HG03196 (cell line): ENCODE data around the gene ECHS1.
A peak's percentile ranks its signal among the peaks of the same experiment; 100 is the strongest.

ENCODE experiments used
- ATAC-seq: cut with Tn5 transposase; IDR thresholded peaks from one replicate; pipeline ENCODE4 v1.9.1; 2021; ENCODE audit not compliant: unreplicated experiment

Gene ECHS1

DNA sequence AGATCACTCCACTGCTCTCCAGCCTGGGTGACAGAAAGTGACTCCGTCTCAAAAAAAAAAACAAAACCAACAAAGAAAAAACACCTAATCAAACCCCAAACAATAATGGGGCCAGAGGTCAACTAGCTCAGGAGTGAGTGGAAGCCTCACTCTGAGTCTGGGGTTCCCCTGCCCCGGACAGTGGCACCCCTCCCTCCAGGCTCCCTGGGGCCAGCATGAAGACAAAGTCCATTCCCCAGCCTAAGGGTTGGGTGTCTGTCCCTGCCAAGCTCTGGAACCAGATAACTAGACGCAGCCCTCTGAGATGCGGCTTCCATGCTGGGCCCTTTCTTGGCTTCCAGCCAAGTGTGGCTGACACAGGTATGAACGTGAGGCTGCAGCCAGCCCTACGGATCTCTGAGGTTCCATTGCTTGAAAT is 13.6 kb downstream of the ECHS1 start:
- no peak for ATAC-seq

DNA sequence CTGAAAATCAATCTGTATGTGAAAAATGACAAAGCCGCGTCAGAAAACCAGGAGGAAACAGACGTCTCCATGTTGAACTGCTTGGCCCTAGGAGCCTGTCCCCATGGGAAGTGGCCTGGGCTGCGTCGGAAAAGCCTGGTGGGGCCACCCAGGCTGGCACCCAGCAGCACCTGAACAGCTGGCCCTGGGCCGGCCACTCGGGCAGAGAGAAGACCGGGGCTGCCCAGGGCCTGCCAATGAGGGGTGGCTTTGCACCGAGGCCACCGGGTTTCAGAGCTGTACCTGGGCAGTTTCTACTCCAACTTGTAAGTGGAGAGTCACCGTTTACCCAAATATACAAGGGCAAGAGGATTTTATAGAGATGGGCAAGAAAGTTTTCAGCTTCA is 14.2 kb downstream of the ECHS1 start:
- no peak for ATAC-seq

DNA sequence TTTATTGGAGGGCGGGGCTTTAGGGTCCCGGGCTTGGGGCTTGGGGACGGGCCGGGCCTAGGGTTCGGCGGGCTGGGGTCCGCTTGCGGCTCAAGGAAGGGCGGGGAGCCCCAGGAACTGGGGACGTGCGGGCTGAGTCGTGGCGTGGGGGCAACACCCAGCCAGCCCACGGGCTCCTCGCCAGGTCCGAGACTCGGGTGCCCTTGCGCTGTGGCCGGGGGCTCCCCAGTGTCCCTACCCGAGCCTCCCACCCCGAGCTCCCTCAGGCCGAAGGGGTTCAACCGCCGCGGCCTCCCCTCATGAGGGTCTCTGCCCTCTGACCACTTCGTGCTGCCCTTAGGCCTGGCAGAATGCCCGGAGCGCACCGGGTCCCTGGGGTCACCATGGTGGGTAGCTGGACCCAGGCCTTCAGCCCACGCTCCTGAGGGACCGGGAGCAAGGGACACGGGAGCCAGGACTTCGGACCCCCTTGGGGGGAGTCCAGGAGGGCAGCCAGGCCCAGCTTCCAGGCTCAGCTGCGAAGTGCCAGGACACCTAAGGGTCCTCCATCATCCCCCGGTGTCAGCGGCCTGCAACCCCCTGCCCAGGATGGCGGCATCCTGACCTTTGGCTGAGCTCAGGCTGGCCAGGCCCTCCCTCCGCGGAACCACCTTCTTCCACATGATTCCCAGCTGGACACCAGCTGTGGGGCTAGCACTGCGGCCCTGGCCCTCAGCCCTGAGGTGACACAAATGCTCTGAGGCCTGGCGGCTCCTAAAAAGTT is 14.8 kb downstream of the ECHS1 start:
- no peak for ATAC-seq

DNA sequence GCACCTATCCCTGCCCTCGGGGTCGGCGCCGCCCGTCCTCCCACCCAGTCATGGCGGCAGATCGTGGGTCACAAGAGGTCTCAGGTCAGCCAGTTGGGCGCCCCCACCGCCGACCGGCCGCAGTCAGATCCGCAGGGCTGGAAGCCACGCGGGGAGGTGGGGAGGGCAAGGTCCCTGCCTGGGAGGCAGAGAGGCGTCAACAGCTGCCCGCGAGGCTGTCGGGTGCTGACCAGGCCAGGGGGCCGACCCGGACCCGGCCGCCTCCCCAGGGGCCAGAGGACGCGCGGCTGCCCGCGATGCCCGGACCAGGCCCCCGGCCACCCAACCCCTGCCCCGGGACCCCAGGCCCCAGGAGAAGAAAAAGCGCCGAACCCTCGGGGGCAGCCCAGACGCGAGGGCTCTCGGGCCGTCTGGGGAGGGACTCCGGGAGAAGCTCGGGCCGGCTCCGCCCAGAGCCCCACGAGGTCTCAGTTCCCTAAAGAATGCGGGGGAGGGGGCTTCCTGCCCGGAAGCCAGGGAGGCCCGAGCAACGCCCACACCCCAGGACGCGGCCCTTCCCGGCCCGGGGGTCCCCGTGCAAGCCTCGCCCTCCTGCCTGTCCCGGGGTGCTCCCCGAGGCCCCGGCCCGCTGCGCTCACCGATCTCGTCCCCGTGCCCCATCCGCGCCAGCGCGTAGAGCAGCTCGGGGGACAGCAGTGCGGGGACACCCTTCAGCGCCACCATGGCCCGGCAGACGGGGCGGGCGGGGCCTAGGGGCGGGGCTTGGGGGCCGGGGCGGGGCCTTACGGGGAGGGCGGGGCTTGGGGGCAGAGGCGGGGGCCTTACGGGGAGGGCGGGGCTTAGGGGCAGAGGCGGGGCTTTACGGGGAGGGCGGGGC is 15.6 kb downstream of the ECHS1 start, which contains the start of gene FUOM:
Gene FUOM (minus strand): TSS at position 735 of the 877 bp plus-strand sequence. CDS start 12 bp downstream, at position 723.
- peak; percentile 57 for ATAC-seq

DNA sequence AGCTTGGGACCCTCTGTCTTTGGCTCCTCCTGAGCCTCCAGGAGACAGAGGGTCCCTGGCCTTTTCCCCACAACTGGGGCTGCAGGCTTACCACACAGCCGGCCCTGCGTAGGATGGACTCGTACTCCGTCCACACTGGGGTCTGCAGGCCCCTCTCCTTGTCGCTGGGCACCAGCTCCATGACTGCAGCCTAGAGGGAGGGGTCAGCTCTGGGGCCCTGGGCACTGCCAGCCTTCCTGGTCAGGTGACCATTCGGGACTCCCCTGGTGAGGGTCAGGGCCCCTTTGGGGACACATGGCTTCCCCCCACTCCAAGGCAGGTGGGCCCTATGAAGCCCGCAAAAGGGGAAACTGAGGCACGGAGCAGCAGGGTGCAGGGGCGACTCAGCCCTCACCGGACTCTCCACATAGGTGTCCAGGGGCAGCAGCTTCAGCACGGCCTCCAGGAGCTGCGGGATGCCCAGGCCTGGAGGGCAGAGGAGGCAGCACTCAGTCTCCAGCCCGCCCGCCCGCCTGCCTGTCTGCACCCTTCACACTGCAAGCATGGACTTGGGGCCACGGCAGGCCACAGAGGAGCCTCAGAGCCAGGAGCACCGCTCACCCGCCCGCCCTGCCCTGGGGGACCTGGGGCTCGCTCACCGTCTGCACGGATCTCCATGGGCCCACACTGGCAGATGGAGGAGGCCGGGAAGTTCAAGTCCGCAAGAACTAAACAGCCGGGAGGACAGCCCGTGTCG is 16.4 kb downstream of the ECHS1 start:
- no peak for ATAC-seq

- no peak for ATAC-seq
These were observed 17.2 kb downstream of the ECHS1 start for GRCh38 chr10:133355991-133356390.

DNA sequence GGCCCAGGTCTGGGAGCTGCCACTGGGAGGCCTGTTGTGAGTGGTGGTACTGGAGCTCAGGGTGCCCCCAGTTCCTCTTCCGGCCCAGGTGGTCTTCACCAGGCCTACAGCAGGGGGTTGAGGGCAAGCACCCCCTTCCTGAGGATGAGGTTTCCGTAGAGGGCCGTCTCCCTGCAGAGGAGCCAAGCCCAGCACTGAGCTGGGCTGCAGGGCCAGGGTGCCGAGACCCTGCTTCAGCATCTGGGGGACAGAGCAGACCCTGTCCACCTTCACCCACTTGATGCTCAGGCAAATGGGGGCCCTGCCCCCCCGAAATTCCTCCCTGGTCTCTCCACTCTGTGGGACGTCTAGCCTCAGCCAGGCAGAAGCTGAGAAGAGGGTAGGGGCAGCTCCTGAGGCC is 17.9 kb downstream of the ECHS1 start:
- ATAC-seq, result no peak

DNA sequence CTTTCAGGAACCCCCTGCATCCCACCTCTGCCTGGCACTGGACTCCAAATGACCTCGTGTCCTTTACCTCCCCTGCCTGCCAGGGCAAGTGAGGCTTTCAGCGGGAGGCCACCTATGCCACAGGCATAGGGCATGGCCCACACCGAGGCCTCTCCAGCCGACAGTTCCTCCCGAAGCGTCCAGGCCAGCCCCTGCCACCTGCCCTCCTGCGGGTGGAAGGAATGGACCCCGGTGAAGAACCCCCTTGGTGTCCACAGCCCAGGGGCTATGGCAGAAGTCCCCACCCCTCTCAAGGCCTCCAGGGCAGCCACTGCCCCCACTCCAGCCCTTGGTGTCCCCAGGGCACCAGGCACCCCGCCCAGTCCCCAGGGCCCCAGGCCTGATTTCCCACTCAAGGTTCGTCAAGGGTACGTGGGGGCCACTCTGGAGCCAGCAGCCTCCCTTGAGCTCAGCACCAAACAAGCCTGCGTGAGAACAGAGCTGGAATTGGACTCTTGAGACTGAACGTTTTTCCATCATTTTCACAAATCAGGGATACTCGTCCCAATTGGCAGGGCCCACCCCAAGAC is 18.4 kb downstream of the ECHS1 start:
- ATAC-seq, result no peak

GRCh38 chr10:133353988-133354605 is 19.1 kb downstream of the ECHS1 start:
- ATAC-seq, result no peak

DNA sequence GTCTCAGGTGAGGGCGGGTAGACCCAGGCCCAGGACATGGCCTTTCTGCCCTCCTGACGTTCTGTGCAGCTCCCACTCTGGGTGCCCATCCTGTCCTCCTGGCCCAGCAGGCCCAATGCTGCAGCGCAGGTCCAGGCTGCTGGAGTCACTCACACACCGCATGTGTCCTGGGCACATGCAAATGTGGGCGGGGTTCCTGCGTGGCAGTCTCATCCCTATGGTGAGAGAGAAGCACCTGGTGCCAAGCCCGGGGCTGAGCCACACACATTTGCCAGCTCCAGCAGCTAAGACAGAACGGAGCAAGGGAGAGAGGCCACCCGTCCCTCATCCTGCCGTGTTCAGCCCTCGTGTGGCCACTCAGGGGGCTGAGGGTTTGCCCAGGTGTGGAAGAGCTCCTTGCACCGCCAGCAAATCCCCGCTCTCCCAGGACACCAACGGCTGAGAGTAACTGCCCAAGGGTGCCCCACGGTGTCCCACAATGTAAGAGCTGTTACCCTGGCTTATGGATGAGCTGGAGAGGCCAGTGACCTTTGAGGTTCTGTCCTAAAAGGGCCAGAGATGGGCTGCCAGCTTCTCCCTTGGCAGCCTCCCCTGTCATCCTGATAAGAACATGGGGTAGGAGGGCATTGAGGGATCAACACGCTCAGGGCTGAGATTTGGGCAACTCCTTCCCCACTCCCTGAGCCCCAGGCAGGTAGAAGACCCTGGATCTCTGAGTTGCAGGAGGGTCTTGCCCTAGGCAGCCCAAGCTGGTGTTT is 19.8 kb downstream of the ECHS1 start:
- ATAC-seq, result no peak

- no peak for ATAC-seq
These were observed 21.5 kb downstream of the ECHS1 start for GRCh38 chr10:133351408-133352318.

DNA sequence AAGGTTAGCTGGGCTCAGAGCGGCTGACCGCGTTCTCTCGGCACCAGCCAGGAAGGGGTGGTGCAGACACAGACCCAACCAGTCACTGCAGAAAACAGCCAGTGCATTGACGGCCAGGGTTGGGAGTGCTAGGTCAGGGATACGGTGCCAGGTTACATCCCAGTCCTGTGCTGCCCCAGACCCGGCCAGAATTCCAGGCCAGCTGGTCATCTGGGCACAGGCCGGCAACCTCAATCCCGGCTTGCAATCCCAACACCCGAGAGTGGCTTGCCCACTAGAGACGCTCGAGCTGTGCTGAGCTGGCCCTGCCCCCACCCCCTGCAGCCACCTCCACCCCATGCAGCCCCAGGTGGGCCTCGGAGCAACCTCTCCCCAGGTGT is 22.2 kb downstream of the ECHS1 start:
- ATAC-seq, result no peak

DNA sequence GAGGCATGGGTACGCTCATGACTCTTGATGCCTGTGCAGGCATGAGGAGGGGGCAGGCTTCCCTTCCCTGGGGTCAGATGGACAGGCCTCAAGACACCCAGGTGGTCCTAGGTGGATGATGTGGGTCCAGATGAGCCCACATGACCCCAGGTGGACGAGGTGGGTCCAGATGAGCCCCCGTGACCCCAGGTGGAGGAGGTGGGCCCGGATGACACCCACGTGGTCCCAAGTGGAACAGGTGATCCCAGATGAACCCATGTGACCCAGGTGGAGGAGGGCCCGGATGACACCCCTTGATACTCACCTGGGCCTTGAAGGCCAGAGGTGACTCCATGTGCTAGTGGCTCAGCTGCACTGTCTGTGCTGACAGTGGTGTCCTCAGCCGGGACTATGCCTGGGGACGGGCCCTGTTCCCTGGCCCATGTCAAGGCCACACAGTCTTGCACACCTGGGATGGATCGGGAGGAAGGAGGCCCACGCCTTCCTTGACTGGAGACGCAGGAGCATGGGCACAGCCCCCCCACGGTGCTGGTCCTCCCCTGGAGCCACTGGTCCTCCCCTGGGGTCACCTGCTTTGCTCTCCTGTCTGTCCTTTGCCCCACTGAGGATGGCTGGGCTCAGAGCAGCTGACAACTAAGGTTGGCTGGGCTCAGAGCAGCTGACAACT is 22.7 kb downstream of the ECHS1 start:
- ATAC-seq, result no peak

- ATAC-seq, result no peak
These were observed 23.6 kb downstream of the ECHS1 start for GRCh38 chr10:133349577-133350011.

DNA sequence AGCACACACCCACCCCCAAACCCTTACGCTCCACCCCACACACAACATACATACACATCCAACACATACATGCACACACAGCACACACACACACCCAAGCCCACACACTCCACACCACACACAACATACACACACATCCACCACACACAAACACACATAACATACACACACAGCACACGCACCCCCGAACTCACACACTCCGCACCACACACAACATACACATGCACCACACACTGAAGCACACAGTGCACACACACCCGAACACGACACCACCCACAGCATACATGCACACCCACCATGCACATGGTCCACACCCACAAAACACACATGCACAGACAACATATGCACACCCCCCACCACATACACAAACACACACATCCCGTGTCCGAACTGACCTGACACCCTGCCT is 24.0 kb downstream of the ECHS1 start:
- ATAC-seq, result no peak

GRCh38 chr10:133347710-133348517 is 25.2 kb downstream of the ECHS1 start:
- no peak for ATAC-seq

- ATAC-seq, result no peak
These were observed 26.7 kb downstream of the ECHS1 start for GRCh38 chr10:133346413-133346812.
